GM10266 (cell line): ENCODE measurements around the gene PEAK3.
A peak's percentile ranks its signal among the peaks of the same experiment; 100 is the strongest.

ENCODE experiments used
- DNase-seq: peaks from one replicate; pipeline ENCODE4 v3.0.0; 2012; ENCODE audit errors: extremely low spot score
- TF ChIP-seq, protein P1 (sequence below): IDR thresholded peaks from 2 replicates; pipeline ENCODE4 v1.5.1; 2012; ENCODE audit warnings: mild to moderate bottlenecking, low read depth; ENCODE audit not compliant: control insufficient read depth, insufficient read depth; ENCODE audit errors: missing control alignments

Gene PEAK3

DNA sequence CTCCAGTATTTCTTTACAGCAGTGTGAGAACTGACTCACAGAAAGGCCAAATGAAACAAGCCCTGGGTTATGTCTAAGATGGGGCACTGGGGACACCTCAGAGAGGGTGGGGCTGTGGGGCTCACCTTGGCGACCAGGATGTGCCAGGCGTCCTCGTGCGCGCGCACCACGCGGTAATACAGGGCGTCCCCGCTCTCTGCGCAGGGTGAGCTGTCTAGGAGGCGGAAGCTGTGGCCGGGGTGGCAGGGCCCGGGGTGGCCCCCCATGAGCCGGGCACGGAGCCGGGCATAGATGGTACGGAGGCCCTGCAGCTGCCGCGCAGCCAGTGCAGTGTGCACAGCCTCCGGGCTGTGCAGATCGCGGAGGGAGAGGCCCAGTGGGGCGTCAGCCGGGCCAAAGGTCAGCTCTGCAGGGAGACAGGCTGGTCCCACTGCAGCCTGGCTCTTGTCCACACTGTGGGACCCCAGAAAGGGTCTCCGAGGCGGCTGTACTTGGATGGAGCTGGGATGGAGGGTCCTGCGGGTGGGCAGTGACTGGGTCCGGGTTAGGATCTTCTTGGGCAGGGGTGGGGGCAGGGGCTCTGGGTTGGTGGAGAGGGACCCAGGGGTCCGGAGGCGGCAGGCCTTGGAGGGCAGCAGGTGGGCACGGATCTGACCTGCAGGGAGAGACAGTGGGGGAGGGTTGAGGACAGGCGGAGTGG is 3.4 kb downstream of the PEAK3 start:
- TF ChIP-seq, protein P1, sequence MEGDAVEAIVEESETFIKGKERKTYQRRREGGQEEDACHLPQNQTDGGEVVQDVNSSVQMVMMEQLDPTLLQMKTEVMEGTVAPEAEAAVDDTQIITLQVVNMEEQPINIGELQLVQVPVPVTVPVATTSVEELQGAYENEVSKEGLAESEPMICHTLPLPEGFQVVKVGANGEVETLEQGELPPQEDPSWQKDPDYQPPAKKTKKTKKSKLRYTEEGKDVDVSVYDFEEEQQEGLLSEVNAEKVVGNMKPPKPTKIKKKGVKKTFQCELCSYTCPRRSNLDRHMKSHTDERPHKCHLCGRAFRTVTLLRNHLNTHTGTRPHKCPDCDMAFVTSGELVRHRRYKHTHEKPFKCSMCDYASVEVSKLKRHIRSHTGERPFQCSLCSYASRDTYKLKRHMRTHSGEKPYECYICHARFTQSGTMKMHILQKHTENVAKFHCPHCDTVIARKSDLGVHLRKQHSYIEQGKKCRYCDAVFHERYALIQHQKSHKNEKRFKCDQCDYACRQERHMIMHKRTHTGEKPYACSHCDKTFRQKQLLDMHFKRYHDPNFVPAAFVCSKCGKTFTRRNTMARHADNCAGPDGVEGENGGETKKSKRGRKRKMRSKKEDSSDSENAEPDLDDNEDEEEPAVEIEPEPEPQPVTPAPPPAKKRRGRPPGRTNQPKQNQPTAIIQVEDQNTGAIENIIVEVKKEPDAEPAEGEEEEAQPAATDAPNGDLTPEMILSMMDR: no peak
- no peak for DNase-seq

- no peak for DNase-seq
- TF ChIP-seq, protein P1: no peak
Observed at GRCh38 chr19:2277138-2277537, 4.8 kb downstream of the PEAK3 start.

- TF ChIP-seq, protein P1: no peak
- DNase-seq: no peak
Observed at GRCh38 chr19:2276429-2276986, 5.5 kb downstream of the PEAK3 start.

- no peak for DNase-seq
- TF ChIP-seq, protein P1: no peak
Observed at GRCh38 chr19:2275588-2276428, 6.2 kb downstream of the PEAK3 start.

DNA sequence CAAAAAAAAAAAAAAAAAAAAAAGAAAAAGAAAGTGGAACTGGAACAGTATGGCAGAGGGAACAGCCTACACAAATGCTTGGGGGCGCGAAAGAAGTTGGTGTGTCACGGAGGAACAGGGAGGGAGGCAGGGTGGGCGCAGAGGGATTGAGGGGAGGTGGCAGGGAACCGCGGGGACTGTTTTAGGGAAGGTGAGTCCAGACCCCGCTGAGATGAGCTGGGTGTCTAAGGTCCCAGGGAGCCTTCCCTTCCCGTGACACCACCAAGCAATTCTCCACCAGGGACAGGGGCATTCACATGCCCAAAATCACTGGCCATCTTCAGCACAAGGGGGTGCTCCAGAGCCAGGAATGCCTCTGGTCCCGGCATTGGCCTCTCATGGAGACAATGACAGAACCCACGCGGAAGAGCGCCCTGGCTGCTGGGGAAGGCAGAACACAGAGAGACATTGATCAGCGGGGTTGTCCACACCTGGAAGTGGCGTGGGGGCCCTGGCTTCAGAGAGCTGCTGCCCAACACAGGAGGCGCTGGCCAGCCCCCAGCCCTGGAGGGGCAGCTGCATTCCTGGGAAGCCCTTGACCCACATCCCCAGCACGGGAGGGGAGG is 6.9 kb downstream of the PEAK3 start:
- DNase-seq: peak; percentile 78
- TF ChIP-seq, protein P1: peak; percentile 57

DNA sequence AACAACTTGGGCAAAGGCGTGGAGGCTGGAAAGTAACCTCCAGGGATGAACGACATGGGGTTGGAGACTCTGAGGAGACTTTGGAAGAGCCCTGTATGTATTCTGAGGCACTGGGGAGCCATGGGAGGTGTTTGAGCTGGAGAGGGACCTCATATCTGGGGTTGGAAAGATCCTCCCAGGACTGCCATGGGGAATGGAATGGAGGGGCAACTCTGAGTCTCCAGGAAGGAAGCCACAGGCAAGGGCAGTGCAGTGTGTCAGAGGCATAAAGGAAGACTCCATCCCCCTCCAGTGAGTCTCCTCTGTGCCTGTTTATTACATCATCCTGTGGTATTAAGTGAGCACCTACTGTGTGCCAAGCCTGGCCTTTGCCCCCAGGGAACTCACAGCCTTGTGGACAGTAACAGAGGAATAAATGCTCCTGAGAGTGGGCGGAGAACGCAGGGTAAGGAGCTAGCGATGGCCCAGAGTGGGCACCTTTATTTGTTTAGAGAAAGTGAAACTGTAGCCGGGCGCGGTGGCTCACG is 7.7 kb downstream of the PEAK3 start:
- TF ChIP-seq, protein P1: no peak
- DNase-seq: no peak
